Stimulated activated CD4-positive, alpha-beta T cell treated with anti-CD3 and anti-CD28 coated beads, Interleukin-12 subunit alpha, Interleukin-12 subunit beta, amount 100 ng/mL, for 48 hours (primary cell): Measurements from ENCODE around the gene DGLUCY.
A peak's percentile ranks its signal among the peaks of the same experiment; 100 is the strongest.
"Not testable (repeated sequence)": the region's sequence is repeated elsewhere in the genome, so short reads cannot be mapped to it uniquely, and the experiment has no call there.

Experiments used
- DNase-seq, 3 donors: peaks; one replicate each; pipeline ENCODE4 v3.0.0-alpha.2; 2020; ENCODE audit warnings: low read depth in 2 of 3, low spot score in 1 of 3

Gene DGLUCY

GRCh38 chr14:91113829-91114078 is at the start of gene DGLUCY:
Gene DGLUCY (plus strand): TSS chr14:91114073. CDS start chr14:91160295, 46,222 bp downstream.
- peak in 2 of 3 donors; percentile 40 to 46 for DNase-seq

GRCh38 chr14:91065266-91065665 is 48.6 kb upstream of the DGLUCY start:
- no peak for DNase-seq

- no peak for DNase-seq
Observed at GRCh38 chr14:91067186-91067585, 46.7 kb upstream of the DGLUCY start.

- DNase-seq = no peak
Observed at GRCh38 chr14:91068642-91069041, 45.2 kb upstream of the DGLUCY start.

GRCh38 chr14:91070572-91070971 is 43.3 kb upstream of the DGLUCY start:
- DNase-seq = no peak

GRCh38 chr14:91075553-91075952 is 38.3 kb upstream of the DGLUCY start:
- no peak for DNase-seq

GRCh38 chr14:91078095-91078737 is 35.7 kb upstream of the DGLUCY start:
- DNase-seq = peak; percentile 49 to 59 (median 57)

- no peak for DNase-seq
Observed at GRCh38 chr14:91080071-91080470, 33.8 kb upstream of the DGLUCY start.

GRCh38 chr14:91082282-91082681 is 31.6 kb upstream of the DGLUCY start:
- DNase-seq = no peak

GRCh38 chr14:91084516-91084915 is 29.4 kb upstream of the DGLUCY start:
- DNase-seq = no peak

- DNase-seq = not testable (repeated sequence)
Observed at GRCh38 chr14:91087470-91087869, 26.4 kb upstream of the DGLUCY start.

- no peak for DNase-seq
Observed at GRCh38 chr14:91088585-91089235, 25.2 kb upstream of the DGLUCY start.

GRCh38 chr14:91089958-91090535 is 23.8 kb upstream of the DGLUCY start:
- DNase-seq = no peak

GRCh38 chr14:91090743-91091142 is 23.1 kb upstream of the DGLUCY start:
- DNase-seq = no peak

GRCh38 chr14:91092073-91092472 is 21.8 kb upstream of the DGLUCY start:
- no peak for DNase-seq

- not testable (repeated sequence) for DNase-seq
Observed at GRCh38 chr14:91093743-91094472, 20.0 kb upstream of the DGLUCY start.

- DNase-seq = no peak
Observed at GRCh38 chr14:91094772-91095171, 19.1 kb upstream of the DGLUCY start.

GRCh38 chr14:91095178-91095577 is 18.7 kb upstream of the DGLUCY start:
- no peak for DNase-seq

GRCh38 chr14:91097657-91098056 is 16.2 kb upstream of the DGLUCY start:
- DNase-seq = not testable (repeated sequence)

- DNase-seq = no peak
Observed at GRCh38 chr14:91098591-91098990, 15.3 kb upstream of the DGLUCY start.

GRCh38 chr14:91100102-91100501 is 13.8 kb upstream of the DGLUCY start:
- no peak for DNase-seq

GRCh38 chr14:91103116-91103515 is 10.8 kb upstream of the DGLUCY start:
- DNase-seq = no peak
